GM06990 (cell line): ENCODE measurements around the gene TGFA.

Source experiments
- DNase-seq: peaks from one replicate; pipeline ENCODE4 v3.0.0-alpha.2; 2011; ENCODE audit not compliant: insufficient read length; ENCODE audit errors: extremely low read depth
- H3K27me3 ChIP-seq: replicated peaks from 2 replicates; pipeline ENCODE4 v1.6.0; 2011; ENCODE audit warnings: low read length; ENCODE audit not compliant: control insufficient read depth, insufficient read depth
- H3K36me3 ChIP-seq: 2 replicates; pipeline ENCODE4 v1.5.1; 2011; ENCODE audit warnings: low read length; ENCODE audit not compliant: control insufficient read depth, insufficient read depth
- H3K4me3 ChIP-seq: replicated peaks from 2 replicates; pipeline ENCODE4 v1.5.1; 2011; ENCODE audit warnings: low read depth, mild to moderate bottlenecking, control low read depth, low read length
- TF ChIP-seq, protein P1 (sequence below): IDR thresholded peaks from 2 replicates; pipeline ENCODE4 v1.5.1; 2011; ENCODE audit warnings: low read length, control low read depth, mild to moderate bottlenecking, inconsistent platforms; ENCODE audit not compliant: insufficient read depth, poor library complexity, severe bottlenecking

Gene TGFA

DNA sequence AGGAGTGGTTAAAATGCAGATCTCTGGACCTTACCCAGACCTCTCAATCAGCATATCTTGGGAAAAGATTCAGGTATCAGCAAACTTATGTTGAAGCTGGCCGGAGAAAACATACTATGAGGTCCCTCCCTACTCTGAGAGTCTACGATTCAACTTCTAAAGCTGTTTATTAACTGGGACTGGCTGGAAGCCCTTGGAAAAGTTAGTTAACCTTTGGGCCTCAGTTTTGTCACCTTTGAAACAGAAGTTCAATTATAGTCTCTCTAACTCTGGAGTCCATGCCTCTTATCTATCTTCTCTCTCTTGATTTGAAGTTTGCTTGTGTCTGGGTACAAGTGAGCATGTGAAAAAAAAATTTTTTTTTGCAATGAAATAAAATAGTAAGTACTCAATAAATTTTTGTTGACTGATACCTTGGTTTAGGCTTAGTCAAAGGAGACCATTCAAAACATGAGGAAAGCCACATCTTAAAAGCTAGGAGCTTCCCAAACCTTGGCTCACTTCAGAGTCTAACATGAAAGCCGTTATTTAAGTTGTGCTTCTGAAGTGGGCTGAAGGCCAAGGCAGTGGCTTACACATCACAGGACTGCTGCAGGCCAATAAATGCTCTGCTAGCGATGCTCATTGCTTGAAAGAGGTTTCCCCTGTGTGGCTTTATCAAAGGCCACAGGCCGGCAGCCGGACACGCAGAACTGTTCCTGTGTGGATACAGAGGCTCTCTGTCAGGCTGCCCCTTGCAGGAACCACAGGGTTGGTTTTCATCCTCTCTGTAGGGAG lies 141.1 kb downstream of the TGFA start:
- DNase-seq, result no peak
- TF ChIP-seq, protein P1, sequence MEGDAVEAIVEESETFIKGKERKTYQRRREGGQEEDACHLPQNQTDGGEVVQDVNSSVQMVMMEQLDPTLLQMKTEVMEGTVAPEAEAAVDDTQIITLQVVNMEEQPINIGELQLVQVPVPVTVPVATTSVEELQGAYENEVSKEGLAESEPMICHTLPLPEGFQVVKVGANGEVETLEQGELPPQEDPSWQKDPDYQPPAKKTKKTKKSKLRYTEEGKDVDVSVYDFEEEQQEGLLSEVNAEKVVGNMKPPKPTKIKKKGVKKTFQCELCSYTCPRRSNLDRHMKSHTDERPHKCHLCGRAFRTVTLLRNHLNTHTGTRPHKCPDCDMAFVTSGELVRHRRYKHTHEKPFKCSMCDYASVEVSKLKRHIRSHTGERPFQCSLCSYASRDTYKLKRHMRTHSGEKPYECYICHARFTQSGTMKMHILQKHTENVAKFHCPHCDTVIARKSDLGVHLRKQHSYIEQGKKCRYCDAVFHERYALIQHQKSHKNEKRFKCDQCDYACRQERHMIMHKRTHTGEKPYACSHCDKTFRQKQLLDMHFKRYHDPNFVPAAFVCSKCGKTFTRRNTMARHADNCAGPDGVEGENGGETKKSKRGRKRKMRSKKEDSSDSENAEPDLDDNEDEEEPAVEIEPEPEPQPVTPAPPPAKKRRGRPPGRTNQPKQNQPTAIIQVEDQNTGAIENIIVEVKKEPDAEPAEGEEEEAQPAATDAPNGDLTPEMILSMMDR, result no peak
- Histone ChIP-seq H3K36me3 (no peaks in the 10 kb centered on the region), H3K27me3 (peaks cover 5% of the 10 kb centered on the region), H3K4me3 (no peak overlapping the region)

DNA sequence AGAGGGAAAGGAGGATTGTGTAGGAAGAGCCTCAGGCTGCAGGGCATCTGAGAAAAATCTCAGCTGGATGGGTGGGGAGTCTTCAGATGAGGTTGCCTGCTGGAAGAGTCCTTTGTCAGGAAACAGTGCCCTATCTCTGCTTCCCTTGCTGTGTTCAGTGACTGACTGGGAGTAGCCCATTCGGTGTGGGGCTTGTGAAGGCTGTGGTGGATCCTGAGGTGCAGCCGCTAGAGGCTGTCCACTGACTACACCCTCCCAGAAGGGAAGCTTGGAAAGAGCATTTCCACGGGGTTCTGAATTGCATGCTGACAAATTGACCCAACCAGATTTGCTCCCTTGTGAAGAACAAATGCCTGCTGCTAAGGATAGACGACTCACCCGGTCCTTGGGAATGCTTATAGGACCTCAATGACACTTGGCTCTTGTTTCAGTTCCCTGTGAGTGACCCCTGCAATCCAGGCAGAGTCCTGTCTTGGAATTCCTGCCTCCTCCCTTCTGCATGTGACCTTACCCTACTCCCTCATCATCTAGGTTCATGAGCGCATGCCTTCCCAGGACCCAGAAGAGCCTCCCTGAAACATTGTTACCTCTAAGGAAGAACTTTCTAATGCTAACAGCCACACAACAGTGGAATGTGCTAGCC lies 142.0 kb downstream of the TGFA start:
- TF ChIP-seq, protein P1, result no peak

DNA sequence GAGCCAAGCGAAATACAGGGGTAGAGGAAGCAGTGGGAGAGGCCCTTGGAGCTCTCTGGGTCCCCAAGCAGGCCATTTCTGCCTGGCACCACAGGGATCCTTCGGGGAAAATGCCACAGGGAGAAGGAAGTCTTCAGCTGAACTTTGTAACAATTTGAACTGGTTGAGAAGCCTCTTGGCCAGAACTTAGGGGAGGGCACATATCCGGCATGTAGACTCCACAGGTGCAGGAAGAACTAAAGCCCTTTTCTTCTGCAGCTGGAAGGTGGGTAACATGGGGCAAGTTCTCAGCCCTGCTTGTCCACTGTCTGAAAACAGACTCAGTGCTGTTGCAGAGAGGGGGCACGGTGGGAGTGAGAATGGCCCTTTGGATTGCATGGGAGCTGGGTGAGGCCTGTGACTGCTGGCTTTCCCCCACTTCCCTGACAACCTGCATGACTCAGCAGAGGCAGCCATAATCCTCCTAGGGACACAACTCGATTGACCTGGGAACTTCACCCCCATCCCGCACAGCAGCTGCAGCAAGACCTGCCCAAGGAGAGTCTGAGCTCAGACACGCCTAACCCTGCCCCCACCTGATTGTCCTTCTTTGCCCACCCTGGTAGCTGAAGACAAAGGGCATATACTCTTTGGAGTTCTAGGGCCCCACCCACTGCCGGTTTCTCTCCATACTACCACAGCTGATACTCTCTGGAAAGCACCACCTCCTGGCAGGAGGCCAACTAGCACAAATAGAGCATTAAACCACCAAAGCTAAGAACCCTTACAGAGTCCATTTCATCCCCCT lies 150.2 kb downstream of the TGFA start:
- TF ChIP-seq, protein P1, result no peak
- Histone ChIP-seq H3K36me3 (no peaks in the 10 kb centered on the region), H3K27me3 (no peaks in the 10 kb centered on the region; the same call in none of the 2 replicates), H3K4me3 (no peak overlapping the region)
- DNase-seq, result no peak

More for the DNA sequence above, 142.0 kb downstream of the TGFA start:
- peaks cover 5% of the 10 kb centered on the region for H3K27me3 ChIP-seq
- no peak for DNase-seq
- no peaks in the 10 kb centered on the region for H3K36me3 ChIP-seq
- H3K4me3 ChIP-seq, result no peak overlapping the region

DNA sequence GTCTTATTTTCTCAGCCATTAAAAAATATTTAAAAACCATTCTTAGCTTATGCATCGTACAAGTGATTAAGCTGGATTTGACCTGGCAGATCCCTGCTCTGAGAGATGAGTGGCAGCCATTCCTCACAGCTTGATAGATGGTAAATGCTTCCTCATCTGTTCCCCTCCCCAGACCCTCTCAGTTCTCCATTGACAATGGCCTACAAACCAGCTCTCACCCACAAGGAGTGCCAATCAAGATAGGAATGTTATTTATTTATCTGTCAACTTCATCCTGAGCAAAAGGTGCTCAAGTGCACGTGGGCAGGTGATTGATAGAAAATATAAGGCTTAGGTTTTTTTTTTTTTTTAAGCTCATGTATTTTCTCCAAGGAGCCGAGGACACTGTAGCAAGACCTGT lies 153.1 kb downstream of the TGFA start:
- DNase-seq, result no peak
- H3K4me3 ChIP-seq, result no peak overlapping the region
- TF ChIP-seq, protein P1, result no peak
- H3K27me3 ChIP-seq, result no peaks in the 10 kb centered on the region; the same call in none of the 2 replicates
- no peaks in the 10 kb centered on the region for H3K36me3 ChIP-seq

DNA sequence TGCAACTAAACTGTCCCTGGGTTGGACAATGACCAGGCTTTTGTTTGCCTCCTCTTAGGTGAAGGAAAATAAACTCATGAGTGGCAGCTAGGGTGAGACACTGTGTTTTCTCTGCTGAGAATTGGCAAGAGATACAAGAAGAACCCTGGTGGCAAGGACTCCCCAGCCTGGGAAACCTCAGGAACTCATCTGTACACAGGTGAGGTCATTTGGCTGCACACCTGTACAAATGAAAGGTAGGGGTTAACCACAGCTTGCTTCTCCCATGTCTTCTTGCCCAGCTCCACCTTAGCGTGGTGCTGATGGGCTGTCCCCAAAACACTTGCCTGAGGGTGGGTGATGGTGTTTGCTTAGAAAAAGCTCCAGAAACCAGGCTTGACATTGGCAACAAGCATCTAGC lies 154.6 kb downstream of the TGFA start:
- Histone ChIP-seq H3K4me3 (no peak overlapping the region), H3K36me3 (no peaks in the 10 kb centered on the region), H3K27me3 (no peaks in the 10 kb centered on the region; the same call in none of the 2 replicates)
- no peak for DNase-seq
- TF ChIP-seq, protein P1, result no peak
